Keratinocyte (primary cell): Measurements from ENCODE around the gene CDH12. TPM values are rescaled to one million over a fixed set of nuclear protein-coding genes. Genes with fewer than 3 reads are reported as not detected.

ENCODE experiments used
- DNase-seq: peaks from one replicate; pipeline ENCODE4 v3.0.0-alpha.2; 2011; ENCODE audit warnings: low read depth, missing footprints, low spot score
- FAIRE-seq: peaks from 2 replicates; lab custom pipeline; 2011; peaks lifted over from hg19 to GRCh38; lab: Jason Lieb, UNC
- H2AFZ ChIP-seq: 2 replicates; pipeline ENCODE4 v1.6.0; 2012; ENCODE audit warnings: low read length, control low read depth, inconsistent platforms; ENCODE audit not compliant: control insufficient read depth
- H3K27ac ChIP-seq: 2 replicates; pipeline ENCODE4 v1.5.1; 2011; ENCODE audit warnings: low read length; ENCODE audit not compliant: control insufficient read depth, insufficient read depth
- H3K27me3 ChIP-seq: 3 replicates; pipeline ENCODE4 v1.6.0; 2011; ENCODE audit warnings: low read length; ENCODE audit not compliant: control insufficient read depth, insufficient read depth; ENCODE audit errors: extremely low read depth
- H3K36me3 ChIP-seq, 2 experiments: 2 replicates in 1 of 2; 3 replicates in 1 of 2; pipeline ENCODE4 v1.5.1; 2011; ENCODE audit warnings: low read length in 2 of 2, mild to moderate bottlenecking in 1 of 2; ENCODE audit not compliant: control insufficient read depth in 2 of 2, insufficient read depth in 2 of 2; ENCODE audit errors: extremely low read depth in 1 of 2
- H3K4me1 ChIP-seq: 3 replicates; pipeline ENCODE4 v1.5.1; 2011; ENCODE audit warnings: low read length; ENCODE audit not compliant: control insufficient read depth, insufficient read depth; ENCODE audit errors: extremely low read depth
- H3K4me2 ChIP-seq: 3 replicates; pipeline ENCODE4 v1.6.0; 2011; ENCODE audit warnings: low read depth, low read length; ENCODE audit not compliant: control insufficient read depth, insufficient read depth; ENCODE audit errors: extremely low read depth
- H3K4me3 ChIP-seq, 3 experiments: fragments of 200-600 bp in 1 of 3; sonication (generic) in 1 of 3; 2 replicates in 2 of 3; 3 replicates in 1 of 3; pipeline ENCODE4 v1.5.1; 2011 to 2016; ENCODE audit warnings: low read length in 3 of 3, mild to moderate bottlenecking in 3 of 3, control low read depth in 2 of 3, inconsistent platforms in 1 of 3, low read depth in 1 of 3, mixed read lengths in 1 of 3, mixed run types in 1 of 3, moderate library complexity in 1 of 3; ENCODE audit not compliant: control insufficient read depth in 2 of 3, insufficient read depth in 2 of 3; ENCODE audit errors: extremely low read depth in 1 of 3
- H3K79me2 ChIP-seq: 2 replicates; pipeline ENCODE4 v1.6.0; 2012; ENCODE audit warnings: low read length; ENCODE audit not compliant: control insufficient read depth, insufficient read depth
- H3K9ac ChIP-seq: 3 replicates; pipeline ENCODE4 v1.6.0; 2011; ENCODE audit warnings: low read length; ENCODE audit not compliant: control insufficient read depth, insufficient read depth; ENCODE audit errors: extremely low read depth
- H3K9me1 ChIP-seq: 3 replicates; pipeline ENCODE4 v1.6.0; 2011; ENCODE audit warnings: low read length; ENCODE audit not compliant: control insufficient read depth, insufficient read depth; ENCODE audit errors: extremely low read depth
- H3K9me3 ChIP-seq: 2 replicates; pipeline ENCODE4 v1.5.1; 2012; ENCODE audit warnings: low read depth, low read length; ENCODE audit not compliant: control insufficient read depth
- H4K20me1 ChIP-seq: 3 replicates; pipeline ENCODE4 v1.6.0; 2011; ENCODE audit warnings: low read length; ENCODE audit not compliant: control insufficient read depth, insufficient read depth; ENCODE audit errors: extremely low read depth
- CTCF ChIP-seq, 3 experiments: IDR thresholded peaks in 1 of 3; conservative IDR thresholded peaks in 1 of 3; optimal IDR thresholded peaks in 1 of 3; 2 replicates in 2 of 3; 3 replicates in 1 of 3; pipeline versions ENCODE3 to v1.5.1; 2011; ENCODE audit warnings: low read length in 3 of 3, mild to moderate bottlenecking in 3 of 3, moderate library complexity in 2 of 3, control low read depth in 1 of 3, inconsistent platforms in 1 of 3; ENCODE audit not compliant: insufficient read depth in 2 of 3; ENCODE audit errors: extremely low read depth in 1 of 3
- EZH2 ChIP-seq: IDR thresholded peaks from one replicate; pipeline ENCODE4 v1.6.1; 2012; ENCODE audit warnings: inconsistent platforms, mild to moderate bottlenecking, low read length, moderate library complexity
- dilution Hi-C: fragments of 300-500 bp; cut with MboI; formaldehyde crosslinking; loops from one replicate; pipeline ENCODE4 v1.7.0; 2020; ENCODE audit warnings: low sequenced_read_pairs; ENCODE audit not compliant: extremely low pct_ligation_motif_present
- polyA plus RNA-seq, 5 experiments: library from polyadenylated mRNA; depleted of rRNA in 3 of 5; stranded (reverse) in 3 of 5; stranded (forward) in 1 of 5; unstranded in 1 of 5; fragments of >200 nt; gene quantifications; 1 replicate in 1 of 5; 2 replicates in 3 of 5; 3 replicates in 1 of 5; pipeline versions ENCODE4 v1.2.1 to v1.2.3, GENCODE V29; 2011 to 2012; ENCODE audit warnings: missing spikeins in 2 of 5, low read depth in 1 of 5, low replicate concordance in 1 of 5

Gene CDH12
- polyA plus RNA-seq, 1 donor (not counting 4 experiments of a cell fraction or from before 2014, with no cell fraction given) = not detected

GRCh38 chr5:22719842-22720241 is 133.3 kb downstream of the CDH12 start:
- TF ChIP-seq EZH2 = no peak
- TF ChIP-seq CTCF (optimal IDR thresholded peaks at IDR 0.05 in 1 of 3, IDR thresholded peaks at IDR 0.05 in 1 of 3, conservative IDR thresholded peaks at IDR 0.05 in 1 of 3; ENCODE audit: extremely low read depth in 1 of 3, insufficient read depth in 2 of 3, low read length in 3 of 3) = no peak
- no peak overlapping the region for H3K9ac ChIP-seq
- no peaks in the 10 kb centered on the region for H3K9me1 ChIP-seq
- DNase-seq (no peak), FAIRE-seq (no peak)
- H3K4me3 ChIP-seq = no peak overlapping the region
- no peaks in the 10 kb centered on the region for H3K27me3 ChIP-seq
- no peaks in the 10 kb centered on the region for H4K20me1 ChIP-seq
- dilution Hi-C loops = no loop called here
- no peaks in the 10 kb centered on the region for H3K36me3 ChIP-seq
- H3K4me2 ChIP-seq = no peak overlapping the region
- H3K9me3 ChIP-seq = no peaks in the 10 kb centered on the region
- H2AFZ ChIP-seq = no peak overlapping the region
- H3K27ac ChIP-seq = no peak overlapping the region
- H3K4me1 ChIP-seq = no peaks in the 10 kb centered on the region
- H3K79me2 ChIP-seq = no peaks in the 10 kb centered on the region

- TF ChIP-seq CTCF (optimal IDR thresholded peaks at IDR 0.05 in 1 of 3, IDR thresholded peaks at IDR 0.05 in 1 of 3, conservative IDR thresholded peaks at IDR 0.05 in 1 of 3; ENCODE audit: extremely low read depth in 1 of 3, insufficient read depth in 2 of 3, low read length in 3 of 3) (no peak), EZH2 (no peak)
- H3K79me2 ChIP-seq = no peaks in the 10 kb centered on the region
- peaks cover 3% of the 10 kb centered on the region for H3K4me1 ChIP-seq
- FAIRE-seq (no peak), DNase-seq (no peak)
- H3K9me3 ChIP-seq = no peaks in the 10 kb centered on the region
- no peaks in the 10 kb centered on the region for H3K9me1 ChIP-seq
- H3K36me3 ChIP-seq = no peaks in the 10 kb centered on the region
- no peak overlapping the region for H2AFZ ChIP-seq
- dilution Hi-C loops = no loop called here
- H3K9ac ChIP-seq = no peak overlapping the region
- no peak overlapping the region for H3K4me2 ChIP-seq
- H3K4me3 ChIP-seq = no peak overlapping the region
- H4K20me1 ChIP-seq = no peaks in the 10 kb centered on the region
- no peak overlapping the region for H3K27ac ChIP-seq
- no peaks in the 10 kb centered on the region for H3K27me3 ChIP-seq
These were observed 142.5 kb downstream of the CDH12 start for GRCh38 chr5:22710660-22711059.
